ENCODE results near the gene KRT86. TPM values are rescaled to one million over a fixed set of nuclear protein-coding genes. Genes with fewer than 3 reads are reported as not detected.

KRT86 gene
- polyA plus RNA-seq, 1 of the 3 experiments (the other 2 are of a cell fraction), result 0.56 TPM

DNA sequence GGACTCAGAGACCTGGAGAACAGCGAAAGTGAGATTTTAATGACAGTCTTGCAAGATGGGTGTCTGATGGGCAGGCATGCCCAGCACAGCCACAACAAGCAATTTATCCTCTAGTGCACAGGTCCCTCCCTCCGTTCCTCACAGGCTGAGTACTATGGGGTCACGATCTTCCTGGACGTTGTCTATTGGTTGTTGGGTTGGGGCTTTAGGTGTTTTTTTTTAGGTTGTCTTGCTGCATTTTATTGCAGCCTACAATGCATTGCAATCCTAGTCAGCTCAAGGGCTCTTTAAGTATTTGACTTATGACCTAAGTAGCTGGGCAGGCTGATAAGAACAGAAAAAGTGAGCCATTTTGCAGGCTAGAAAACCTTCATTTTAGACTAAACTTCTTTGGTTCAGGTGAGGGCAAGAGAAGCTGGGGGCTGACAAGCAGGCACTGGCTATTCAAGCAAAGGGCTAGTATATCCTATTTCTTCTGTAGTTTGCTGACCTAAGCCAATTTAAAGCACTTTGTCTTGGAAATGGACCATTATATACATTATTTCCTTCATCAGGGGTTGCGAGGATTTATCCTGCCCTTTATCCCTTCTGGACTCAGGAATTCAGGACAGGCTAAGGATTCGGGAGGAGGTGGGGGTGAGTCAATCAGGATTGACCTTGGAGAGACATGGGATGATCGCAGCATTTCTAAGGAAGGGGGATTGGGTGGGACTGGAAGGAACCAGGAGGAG is 35.4 kb upstream of the KRT86 start:
- no peaks in the 10 kb centered on the region for H3K9me3 ChIP-seq
- no peaks in the 10 kb centered on the region for H3K36me3 ChIP-seq (replicated peaks in 1 of 2; ENCODE audit: control insufficient read depth in 1 of 2, insufficient read depth in 2 of 2, low read length in 1 of 2)
- DNase-seq, result no peak
- no peaks in the 10 kb centered on the region for H3F3A ChIP-seq (replicated peaks; ENCODE audit: insufficient read depth)
- H3K27me3 ChIP-seq (ENCODE audit: insufficient read depth), result no peaks in the 10 kb centered on the region
- TF ChIP-seq GABPA (IDR thresholded peaks at IDR 0.05; ENCODE audit: low read depth) (no peak), EP300 (IDR thresholded peaks at IDR 0.05; ENCODE audit: borderline replicate concordance in 1 of 2, low read depth in 1 of 2, low read length in 1 of 2) (no peak), MAX (IDR thresholded peaks at IDR 0.05; ENCODE audit: low read depth) (no peak), JUND (IDR thresholded peaks at IDR 0.05) (no peak), TCF12 (IDR thresholded peaks at IDR 0.05) (no peak), USF2 (IDR thresholded peaks at IDR 0.05; ENCODE audit: borderline replicate concordance, low read depth, low read length) (no peak), FOXJ3 (CRISPR knock-in tag; IDR thresholded peaks at IDR 0.05) (no peak), CHD2 (IDR thresholded peaks at IDR 0.05; ENCODE audit: low read length, partially characterized antibody) (no peak), ZBTB33 (IDR thresholded peaks at IDR 0.05; ENCODE audit: borderline replicate concordance, low read depth) (no peak), YY1 (IDR thresholded peaks at IDR 0.05; ENCODE audit: low read depth) (no peak), USF1 (IDR thresholded peaks at IDR 0.05; ENCODE audit: borderline replicate concordance, low read depth) (no peak), FOSL2 (IDR thresholded peaks at IDR 0.05; ENCODE audit: borderline replicate concordance, low read depth) (no peak), RCOR1 (IDR thresholded peaks at IDR 0.05; ENCODE audit: low read length) (no peak)
- TF ChIP-seq, protein P1, sequence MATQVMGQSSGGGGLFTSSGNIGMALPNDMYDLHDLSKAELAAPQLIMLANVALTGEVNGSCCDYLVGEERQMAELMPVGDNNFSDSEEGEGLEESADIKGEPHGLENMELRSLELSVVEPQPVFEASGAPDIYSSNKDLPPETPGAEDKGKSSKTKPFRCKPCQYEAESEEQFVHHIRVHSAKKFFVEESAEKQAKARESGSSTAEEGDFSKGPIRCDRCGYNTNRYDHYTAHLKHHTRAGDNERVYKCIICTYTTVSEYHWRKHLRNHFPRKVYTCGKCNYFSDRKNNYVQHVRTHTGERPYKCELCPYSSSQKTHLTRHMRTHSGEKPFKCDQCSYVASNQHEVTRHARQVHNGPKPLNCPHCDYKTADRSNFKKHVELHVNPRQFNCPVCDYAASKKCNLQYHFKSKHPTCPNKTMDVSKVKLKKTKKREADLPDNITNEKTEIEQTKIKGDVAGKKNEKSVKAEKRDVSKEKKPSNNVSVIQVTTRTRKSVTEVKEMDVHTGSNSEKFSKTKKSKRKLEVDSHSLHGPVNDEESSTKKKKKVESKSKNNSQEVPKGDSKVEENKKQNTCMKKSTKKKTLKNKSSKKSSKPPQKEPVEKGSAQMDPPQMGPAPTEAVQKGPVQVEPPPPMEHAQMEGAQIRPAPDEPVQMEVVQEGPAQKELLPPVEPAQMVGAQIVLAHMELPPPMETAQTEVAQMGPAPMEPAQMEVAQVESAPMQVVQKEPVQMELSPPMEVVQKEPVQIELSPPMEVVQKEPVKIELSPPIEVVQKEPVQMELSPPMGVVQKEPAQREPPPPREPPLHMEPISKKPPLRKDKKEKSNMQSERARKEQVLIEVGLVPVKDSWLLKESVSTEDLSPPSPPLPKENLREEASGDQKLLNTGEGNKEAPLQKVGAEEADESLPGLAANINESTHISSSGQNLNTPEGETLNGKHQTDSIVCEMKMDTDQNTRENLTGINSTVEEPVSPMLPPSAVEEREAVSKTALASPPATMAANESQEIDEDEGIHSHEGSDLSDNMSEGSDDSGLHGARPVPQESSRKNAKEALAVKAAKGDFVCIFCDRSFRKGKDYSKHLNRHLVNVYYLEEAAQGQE (IDR thresholded peaks at IDR 0.05; ENCODE audit: low read depth, low read length), result no peak
- TF ChIP-seq, protein P2, sequence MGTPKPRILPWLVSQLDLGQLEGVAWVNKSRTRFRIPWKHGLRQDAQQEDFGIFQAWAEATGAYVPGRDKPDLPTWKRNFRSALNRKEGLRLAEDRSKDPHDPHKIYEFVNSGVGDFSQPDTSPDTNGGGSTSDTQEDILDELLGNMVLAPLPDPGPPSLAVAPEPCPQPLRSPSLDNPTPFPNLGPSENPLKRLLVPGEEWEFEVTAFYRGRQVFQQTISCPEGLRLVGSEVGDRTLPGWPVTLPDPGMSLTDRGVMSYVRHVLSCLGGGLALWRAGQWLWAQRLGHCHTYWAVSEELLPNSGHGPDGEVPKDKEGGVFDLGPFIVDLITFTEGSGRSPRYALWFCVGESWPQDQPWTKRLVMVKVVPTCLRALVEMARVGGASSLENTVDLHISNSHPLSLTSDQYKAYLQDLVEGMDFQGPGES (IDR thresholded peaks at IDR 0.05; ENCODE audit: low read depth, low read length), result no peak
- no peak overlapping the region for H3K9ac ChIP-seq
- H3K4me2 ChIP-seq, result no peak overlapping the region
- ChIA-PET POLR2A (no interaction called here), CTCF (interaction anchor here (1.6 to 2.9 kb wide), 3 partner anchors 9 to 39 kb away, joined by 3 to 18 read pairs (median 8); no protein-coding TSS in a partner anchor)
- H4K20me1 ChIP-seq (ENCODE audit: insufficient read depth), result no peaks in the 10 kb centered on the region
- no peak overlapping the region for H3K27ac ChIP-seq (ENCODE audit: low read depth in 2 of 2, low read length in 1 of 2)
- H3K4me3 ChIP-seq (ENCODE audit: low read depth in 2 of 2, low read length in 1 of 2), result no peak overlapping the region
- H3K79me2 ChIP-seq (ENCODE audit: insufficient read depth), result no peaks in the 10 kb centered on the region
- WGBS (ENCODE audit: low lambda C conversion rate), result 87% methylated on average over 6 of the region's 7 CpGs
- H2AFZ ChIP-seq (ENCODE audit: low read depth), result no peak overlapping the region
- H3K4me1 ChIP-seq (ENCODE audit: control insufficient read depth in 1 of 2, insufficient read depth in 2 of 2, low read depth in 1 of 2, low read length in 1 of 2), result peaks cover 6 to 13% of the 10 kb centered on the region in 2 experiments; a peak in 2 of 4 replicates
- no peaks in the 10 kb centered on the region for H3K9me2 ChIP-seq
